ENCODE results near the gene DYRK1B. TPM values are rescaled to one million over a fixed set of nuclear protein-coding genes. Genes with fewer than 3 reads are reported as not detected.
"Not testable (repeated sequence)": the region's sequence is repeated elsewhere in the genome, so short reads cannot be mapped to it uniquely, and the experiment has no call there.

DYRK1B gene
- polyA plus RNA-seq, 1 experiment: 8.4 TPM

GRCh38 chr19:39813264-39813993 lies 20.5 kb downstream of the DYRK1B start:
- no peak for DNase-seq (ENCODE audit: low read depth)
- ChIA-PET POLR2A (no interaction called here), CTCF (interaction anchor here (1.4 kb wide), 1 partner anchor 18 kb away, joined by 4 read pairs; no protein-coding TSS in a partner anchor)
- Histone ChIP-seq H3K27me3 (ENCODE audit: control insufficient read depth, insufficient read depth, low read length) (no peaks in the 10 kb centered on the region), H3K4me3 (ENCODE audit: low read depth, low read length) (no peak overlapping the region), H3K36me3 (ENCODE audit: control insufficient read depth, insufficient read depth, low read length) (no peaks in the 10 kb centered on the region)
- TF ChIP-seq CTCF (IDR thresholded peaks at IDR 0.05; ENCODE audit: insufficient read depth, low read depth, low read length): no peak

- no peak for DNase-seq (ENCODE audit: low read depth)
- POLR2A ChIA-PET: no interaction called here
- Histone ChIP-seq H3K27me3 (ENCODE audit: control insufficient read depth, insufficient read depth, low read length) (no peaks in the 10 kb centered on the region), H3K4me3 (ENCODE audit: low read depth, low read length) (no peak overlapping the region), H3K36me3 (ENCODE audit: control insufficient read depth, insufficient read depth, low read length) (no peaks in the 10 kb centered on the region)
- TF ChIP-seq CTCF (IDR thresholded peaks at IDR 0.05; ENCODE audit: insufficient read depth, low read depth, low read length): no peak
- CTCF ChIA-PET: no interaction called here
Observed at GRCh38 chr19:39811064-39811463, 22.9 kb downstream of the DYRK1B start.

GRCh38 chr19:39810424-39810823 lies 23.5 kb downstream of the DYRK1B start:
- ChIA-PET POLR2A (no interaction called here), CTCF (no interaction called here)
- TF ChIP-seq CTCF (IDR thresholded peaks at IDR 0.05; ENCODE audit: insufficient read depth, low read depth, low read length): no peak
- Histone ChIP-seq H3K36me3 (ENCODE audit: control insufficient read depth, insufficient read depth, low read length) (no peaks in the 10 kb centered on the region), H3K27me3 (ENCODE audit: control insufficient read depth, insufficient read depth, low read length) (no peaks in the 10 kb centered on the region), H3K4me3 (ENCODE audit: low read depth, low read length) (no peak overlapping the region)
- DNase-seq (ENCODE audit: low read depth): no peak

- no peak for TF ChIP-seq CTCF (IDR thresholded peaks at IDR 0.05; ENCODE audit: insufficient read depth, low read depth, low read length)
- Histone ChIP-seq H3K4me3 (ENCODE audit: low read depth, low read length) (no peak overlapping the region), H3K36me3 (ENCODE audit: control insufficient read depth, insufficient read depth, low read length) (no peaks in the 10 kb centered on the region), H3K27me3 (ENCODE audit: control insufficient read depth, insufficient read depth, low read length) (no peaks in the 10 kb centered on the region)
- ChIA-PET CTCF (interaction anchor here (1.2 to 1.6 kb wide), 3 partner anchors 17 to 40 kb away, joined by 3 to 7 read pairs (median 4); no protein-coding TSS in a partner anchor), POLR2A (no interaction called here)
- no peak for DNase-seq (ENCODE audit: low read depth)
Observed at GRCh38 chr19:39809368-39809767, 24.6 kb downstream of the DYRK1B start.

GRCh38 chr19:39808688-39809087 lies 25.3 kb downstream of the DYRK1B start:
- H3K36me3 ChIP-seq (ENCODE audit: control insufficient read depth, insufficient read depth, low read length); DNase-seq (ENCODE audit: low read depth); POLR2A ChIA-PET; H3K27me3 ChIP-seq (ENCODE audit: control insufficient read depth, insufficient read depth, low read length); H3K4me3 ChIP-seq (ENCODE audit: low read depth, low read length): not testable (repeated sequence)
- CTCF ChIA-PET: interaction anchor here (0.6 to 1.6 kb wide), 5 partner anchors 13 to 349 kb away, joined by 3 to 7 read pairs (median 4); no protein-coding TSS in a partner anchor

Measured in BJ (cell line).